Mesodermal cell (in vitro differentiated cells): ENCODE measurements around the gene LRRC75B.

Experiments
- H3K27ac ChIP-seq: 2 replicates; pipeline ENCODE4 v1.7.0; 2013; ENCODE audit warnings: mild to moderate bottlenecking, low read depth, low read length, moderate library complexity; ENCODE audit not compliant: severe bottlenecking
- H3K36me3 ChIP-seq: 2 replicates; pipeline ENCODE4 v1.7.1; 2013; ENCODE audit warnings: mild to moderate bottlenecking, low read length, moderate library complexity; ENCODE audit not compliant: control insufficient read depth, insufficient read depth
- H3K4me1 ChIP-seq: one replicate; pipeline ENCODE4 v1.7.1; 2013; ENCODE audit warnings: mild to moderate bottlenecking, low read length; ENCODE audit not compliant: insufficient read depth, control insufficient read depth, poor library complexity, severe bottlenecking
- H3K4me3 ChIP-seq: 2 replicates; pipeline ENCODE4 v1.7.0; 2013; ENCODE audit warnings: low read length, control low read depth, mild to moderate bottlenecking; ENCODE audit not compliant: insufficient read depth, poor library complexity, severe bottlenecking; ENCODE audit errors: extremely low read depth
- H3K9me3 ChIP-seq: 2 replicates; pipeline ENCODE4 v1.7.1; 2013; ENCODE audit warnings: mild to moderate bottlenecking, low read length, moderate library complexity; ENCODE audit not compliant: control insufficient read depth
- WGBS, 2 experiments: methylation state at CpG; one replicate each; pipeline ENCODE4 v1.1.5; 2013; ENCODE audit warnings: missing lambda C conversion rate in 2 of 2; ENCODE audit not compliant: insufficient coverage in 2 of 2; 5-methylcytosine and 5-hydroxymethylcytosine counted together

The LRRC75B gene

GRCh38 chr22:24592058-24592850, 619 bp downstream of the LRRC75B start:
- peaks cover 20% of the 10 kb centered on the region for H3K36me3 ChIP-seq
- WGBS, 2 experiments, result 10 to 16% methylated on average over 12 to 21 of the region's 33 CpGs
- peaks cover 17% of the 10 kb centered on the region for H3K4me1 ChIP-seq
- peak overlapping the region; percentile 65 for H3K4me3 ChIP-seq
- no peak overlapping the region for H3K27ac ChIP-seq
- no peaks in the 10 kb centered on the region for H3K9me3 ChIP-seq

GRCh38 chr22:24591286-24591830, 1.5 kb downstream of the LRRC75B start:
- Histone ChIP-seq H3K4me1 (peaks cover 17% of the 10 kb centered on the region), H3K4me3 (no peak overlapping the region), H3K36me3 (peaks cover 26% of the 10 kb centered on the region), H3K27ac (no peak overlapping the region), H3K9me3 (no peaks in the 10 kb centered on the region)
- WGBS, 2 experiments, result 92 to 94% methylated on average over 5 to 6 of the region's 6 CpGs

GRCh38 chr22:24590596-24591173, 2.2 kb downstream of the LRRC75B start:
- Histone ChIP-seq H3K27ac (no peak overlapping the region), H3K9me3 (no peaks in the 10 kb centered on the region), H3K36me3 (peaks cover 32% of the 10 kb centered on the region), H3K4me3 (no peak overlapping the region), H3K4me1 (peaks cover 17% of the 10 kb centered on the region)
- 94 to 95% methylated on average over 12 of the region's 12 CpGs for WGBS, 2 experiments

- Histone ChIP-seq H3K36me3 (peaks cover 34% of the 10 kb centered on the region), H3K9me3 (no peaks in the 10 kb centered on the region), H3K4me1 (peaks cover 9% of the 10 kb centered on the region), H3K4me3 (no peak overlapping the region), H3K27ac (no peak overlapping the region)
- WGBS, 2 experiments, result 90 to 100% methylated on average over 1 to 5 of the region's 7 CpGs
These were observed 3.3 kb downstream of the LRRC75B start for GRCh38 chr22:24589518-24590030.

- peaks cover 6% of the 10 kb centered on the region for H3K4me1 ChIP-seq
- H3K4me3 ChIP-seq, result no peak overlapping the region
- H3K9me3 ChIP-seq, result no peaks in the 10 kb centered on the region
- WGBS, 2 experiments, result 97% methylated on average over 12 to 19 of the region's 21 CpGs
- H3K36me3 ChIP-seq, result peaks cover 34% of the 10 kb centered on the region
- H3K27ac ChIP-seq, result no peak overlapping the region
These were observed 4.0 kb downstream of the LRRC75B start for GRCh38 chr22:24588757-24589481.

GRCh38 chr22:24588381-24588756, 4.5 kb downstream of the LRRC75B start:
- WGBS, 2 experiments, result 87 to 92% methylated on average over 10 of the region's 13 CpGs
- no peaks in the 10 kb centered on the region for H3K9me3 ChIP-seq
- peaks cover 34% of the 10 kb centered on the region for H3K36me3 ChIP-seq
- H3K27ac ChIP-seq, result no peak overlapping the region
- H3K4me3 ChIP-seq, result no peak overlapping the region
- peaks cover 1% of the 10 kb centered on the region for H3K4me1 ChIP-seq

GRCh38 chr22:24587948-24588347, 4.9 kb downstream of the LRRC75B start:
- Histone ChIP-seq H3K36me3 (peaks cover 34% of the 10 kb centered on the region), H3K9me3 (no peaks in the 10 kb centered on the region), H3K4me3 (no peak overlapping the region), H3K4me1 (no peaks in the 10 kb centered on the region), H3K27ac (no peak overlapping the region)
- 89 to 92% methylated on average over 7 to 8 of the region's 8 CpGs for WGBS, 2 experiments

GRCh38 chr22:24587251-24587650, 5.6 kb downstream of the LRRC75B start:
- Histone ChIP-seq H3K4me3 (no peak overlapping the region), H3K36me3 (peaks cover 34% of the 10 kb centered on the region), H3K27ac (no peak overlapping the region), H3K9me3 (no peaks in the 10 kb centered on the region), H3K4me1 (no peaks in the 10 kb centered on the region)
- 100% methylated on average over 2 to 3 of the region's 5 CpGs for WGBS, 2 experiments

GRCh38 chr22:24585927-24586546, 6.8 kb downstream of the LRRC75B start:
- Histone ChIP-seq H3K4me3 (no peak overlapping the region), H3K9me3 (no peaks in the 10 kb centered on the region), H3K27ac (no peak overlapping the region), H3K36me3 (peaks cover 34% of the 10 kb centered on the region), H3K4me1 (no peaks in the 10 kb centered on the region)
- WGBS, 2 experiments, result 91 to 95% methylated on average over 12 to 18 of the region's 24 CpGs

GRCh38 chr22:24585461-24585860, 7.4 kb downstream of the LRRC75B start:
- H3K9me3 ChIP-seq, result no peaks in the 10 kb centered on the region
- H3K4me1 ChIP-seq, result no peaks in the 10 kb centered on the region
- WGBS, 2 experiments, result 90 to 100% methylated on average over 1 of the region's 3 CpGs
- H3K27ac ChIP-seq, result no peak overlapping the region
- H3K36me3 ChIP-seq, result peaks cover 34% of the 10 kb centered on the region
- no peak overlapping the region for H3K4me3 ChIP-seq
